Ectodermal cell (in vitro differentiated cells): ENCODE results near the gene CCDC78.

Experiments used
- H3K27ac ChIP-seq: 2 replicates; pipeline ENCODE4 v1.7.0; 2013; ENCODE audit warnings: mild to moderate bottlenecking, low read depth, low read length; ENCODE audit not compliant: insufficient read depth, poor library complexity, severe bottlenecking
- H3K27me3 ChIP-seq: 2 replicates; pipeline ENCODE4 v1.7.0; 2013; ENCODE audit warnings: mild to moderate bottlenecking, low read length; ENCODE audit not compliant: insufficient read depth, control insufficient read depth, poor library complexity, severe bottlenecking
- H3K36me3 ChIP-seq: one replicate; pipeline ENCODE4 v1.7.0; 2013; ENCODE audit warnings: low read length; ENCODE audit not compliant: control insufficient read depth, insufficient read depth
- H3K4me1 ChIP-seq: one replicate; pipeline ENCODE4 v1.7.0; 2013; ENCODE audit warnings: low read length; ENCODE audit not compliant: control insufficient read depth, insufficient read depth
- H3K4me3 ChIP-seq: 2 replicates; pipeline ENCODE4 v1.7.0; 2013; ENCODE audit warnings: low read depth, low read length, control low read depth; ENCODE audit not compliant: insufficient read depth
- H3K9me3 ChIP-seq: 2 replicates; pipeline ENCODE4 v1.7.0; 2013; ENCODE audit warnings: mild to moderate bottlenecking, low read length, moderate library complexity; ENCODE audit not compliant: control insufficient read depth
- WGBS, 2 experiments: methylation state at CpG; one replicate each; pipeline ENCODE4 v1.1.7; 2013; ENCODE audit warnings: missing lambda C conversion rate in 2 of 2; 5-methylcytosine and 5-hydroxymethylcytosine counted together

CCDC78 gene

GRCh38 chr16:676913-677312 lies 49.3 kb downstream of the CCDC78 start:
- Histone ChIP-seq H3K9me3 (no peaks in the 10 kb centered on the region), H3K36me3 (peaks cover 15% of the 10 kb centered on the region), H3K27ac (no peak overlapping the region), H3K4me3 (no peak overlapping the region), H3K27me3 (peaks cover 12% of the 10 kb centered on the region), H3K4me1 (peaks cover 14% of the 10 kb centered on the region)
- 93 to 94% methylated on average over 23 of the region's 23 CpGs for WGBS, 2 experiments

- 95 to 96% methylated on average over 21 of the region's 21 CpGs for WGBS, 2 experiments
- Histone ChIP-seq H3K9me3 (no peaks in the 10 kb centered on the region), H3K27ac (no peak overlapping the region), H3K27me3 (peaks cover 12% of the 10 kb centered on the region), H3K4me1 (peaks cover 14% of the 10 kb centered on the region), H3K36me3 (peaks cover 15% of the 10 kb centered on the region), H3K4me3 (no peak overlapping the region)
Measured at GRCh38 chr16:676565-676902, 49.7 kb downstream of the CCDC78 start.

- 64 to 67% methylated on average over 24 to 25 of the region's 25 CpGs for WGBS, 2 experiments
- Histone ChIP-seq H3K4me1 (peaks cover 9% of the 10 kb centered on the region), H3K36me3 (peaks cover 18% of the 10 kb centered on the region), H3K27me3 (peaks cover 12% of the 10 kb centered on the region), H3K4me3 (peak overlapping the region; percentile 26), H3K27ac (no peak overlapping the region), H3K9me3 (no peaks in the 10 kb centered on the region)
Measured at GRCh38 chr16:675884-676564, 50.2 kb downstream of the CCDC78 start.

GRCh38 chr16:674968-675883 lies 51.0 kb downstream of the CCDC78 start, which contains the start of gene RHBDL1:
Gene RHBDL1, plus strand, starts transcription at chr16:675671. Its CDS starts 120 bp downstream, at chr16:675791.
- Histone ChIP-seq H3K4me1 (peaks cover 8% of the 10 kb centered on the region), H3K27ac (no peak within 1 kb of the TSS), H3K36me3 (peaks cover 26% of the 10 kb centered on the region), H3K4me3 (peak within 1 kb of the TSS; percentile 26), H3K27me3 (peaks cover 12% of the 10 kb centered on the region), H3K9me3 (no peaks in the 10 kb centered on the region)
- WGBS, 2 experiments, result 5% methylated on average over 73 of the region's 73 CpGs

- Histone ChIP-seq H3K27ac (no peak overlapping the region), H3K9me3 (no peaks in the 10 kb centered on the region), H3K4me3 (no peak overlapping the region), H3K36me3 (peaks cover 34% of the 10 kb centered on the region), H3K27me3 (peaks cover 12% of the 10 kb centered on the region), H3K4me1 (peaks cover 8% of the 10 kb centered on the region)
- WGBS, 2 experiments, result 90 to 92% methylated on average over 22 of the region's 22 CpGs
Measured at GRCh38 chr16:674214-674881, 51.9 kb downstream of the CCDC78 start.

GRCh38 chr16:673399-673991 lies 52.7 kb downstream of the CCDC78 start:
- peaks cover 34% of the 10 kb centered on the region for H3K36me3 ChIP-seq
- H3K4me3 ChIP-seq, result no peak overlapping the region
- H3K9me3 ChIP-seq, result no peaks in the 10 kb centered on the region
- peaks cover 13% of the 10 kb centered on the region for H3K4me1 ChIP-seq
- peaks cover 12% of the 10 kb centered on the region for H3K27me3 ChIP-seq
- no peak overlapping the region for H3K27ac ChIP-seq
- 95% methylated on average over 18 of the region's 18 CpGs for WGBS, 2 experiments

- H3K4me3 ChIP-seq, result no peak overlapping the region
- peaks cover 13% of the 10 kb centered on the region for H3K4me1 ChIP-seq
- H3K9me3 ChIP-seq, result no peaks in the 10 kb centered on the region
- peaks cover 12% of the 10 kb centered on the region for H3K27me3 ChIP-seq
- WGBS, 2 experiments, result 94 to 96% methylated on average over 21 of the region's 21 CpGs
- no peak overlapping the region for H3K27ac ChIP-seq
- H3K36me3 ChIP-seq, result peaks cover 34% of the 10 kb centered on the region
Measured at GRCh38 chr16:672851-673250, 53.4 kb downstream of the CCDC78 start.
